Gastroesophageal sphincter (tissue), 3 donors: ENCODE data around the gene RAP1GAP2.

Source experiments
- CTCF ChIP-seq, 4 experiments: fragments of 200-600 bp in 2 of 4; fragments of 450-650 bp in 2 of 4; sonication (generic) in 1 of 4; IDR thresholded peaks; one replicate each; pipeline ENCODE4 v1.5.1; 2017 to 2019; ENCODE audit warnings: antibody characterized with exemption in 4 of 4, mild to moderate bottlenecking in 2 of 4, moderate library complexity in 2 of 4
- EP300 ChIP-seq: sonication (generic); formaldehyde crosslinking; IDR thresholded peaks from one replicate; pipeline ENCODE4 v1.6.1; 2017; ENCODE audit warnings: antibody characterized with exemption, mild to moderate bottlenecking
- POLR2A ChIP-seq, 2 donors: fragments of 450-650 bp; IDR thresholded peaks; one replicate each; pipeline ENCODE4 v1.6.1; 2017; ENCODE audit warnings: antibody characterized with exemption in 2 of 2, mild to moderate bottlenecking in 2 of 2, moderate library complexity in 1 of 2
- POLR2AphosphoS5 ChIP-seq: sonication (generic); formaldehyde crosslinking; IDR thresholded peaks from one replicate; pipeline ENCODE4 v1.6.1; 2017; ENCODE audit warnings: antibody characterized with exemption

GRCh38 chr17:2889256-2889655 is 93.0 kb downstream of the RAP1GAP2 start:
- no peak for TF ChIP-seq POLR2AphosphoS5
- no peak for TF ChIP-seq EP300
- no peak for TF ChIP-seq POLR2A (IDR thresholded peaks at IDR 0.05)
- TF ChIP-seq CTCF (IDR thresholded peaks at IDR 0.05), result no peak
